Suprapubic skin (tissue), 4 donors: ENCODE results near the gene PLXNB1.

Experiments used
- POLR2A ChIP-seq, 2 donors: fragments of 450-650 bp; IDR thresholded peaks; one replicate each; pipeline ENCODE4 v1.6.1; 2017; ENCODE audit warnings: antibody characterized with exemption in 2 of 2, mild to moderate bottlenecking in 2 of 2, moderate library complexity in 2 of 2
- POLR2AphosphoS5 ChIP-seq, 3 donors: sonication (generic); formaldehyde crosslinking; IDR thresholded peaks; one replicate each; pipeline ENCODE4 v1.6.1; 2017; ENCODE audit warnings: antibody characterized with exemption in 3 of 3
- TF ChIP-seq, protein P1 (sequence below), 2 donors: fragments of 200-600 bp in 1 of 2; fragments of 450-650 bp in 1 of 2; sonication (generic) in 1 of 2; IDR thresholded peaks; one replicate each; pipeline ENCODE4 v1.5.1; 2016 to 2019; ENCODE audit warnings: antibody characterized with exemption in 2 of 2, mild to moderate bottlenecking in 1 of 2, moderate library complexity in 1 of 2

DNA sequence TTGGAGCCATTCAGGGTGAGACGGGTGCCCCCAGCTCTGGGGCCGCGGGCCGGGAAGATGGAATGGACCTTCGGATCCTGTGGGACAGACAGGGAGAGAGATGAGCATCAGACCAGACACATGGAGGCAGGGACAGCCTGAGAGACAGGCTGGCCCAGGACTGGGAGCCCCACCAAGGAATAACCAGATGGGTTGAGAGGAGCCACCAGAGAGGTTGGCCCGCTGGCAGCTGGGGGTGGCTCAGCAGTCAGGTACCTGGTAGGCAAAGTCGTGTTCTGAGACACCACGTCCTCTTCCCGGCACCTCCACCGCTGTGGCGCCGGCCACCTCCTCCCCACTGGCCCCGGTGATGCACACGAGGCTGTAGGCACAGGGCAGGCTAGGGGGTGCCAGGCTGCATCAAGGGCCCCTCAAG lies 13.8 kb downstream of the PLXNB1 start:
- TF ChIP-seq, protein P1, sequence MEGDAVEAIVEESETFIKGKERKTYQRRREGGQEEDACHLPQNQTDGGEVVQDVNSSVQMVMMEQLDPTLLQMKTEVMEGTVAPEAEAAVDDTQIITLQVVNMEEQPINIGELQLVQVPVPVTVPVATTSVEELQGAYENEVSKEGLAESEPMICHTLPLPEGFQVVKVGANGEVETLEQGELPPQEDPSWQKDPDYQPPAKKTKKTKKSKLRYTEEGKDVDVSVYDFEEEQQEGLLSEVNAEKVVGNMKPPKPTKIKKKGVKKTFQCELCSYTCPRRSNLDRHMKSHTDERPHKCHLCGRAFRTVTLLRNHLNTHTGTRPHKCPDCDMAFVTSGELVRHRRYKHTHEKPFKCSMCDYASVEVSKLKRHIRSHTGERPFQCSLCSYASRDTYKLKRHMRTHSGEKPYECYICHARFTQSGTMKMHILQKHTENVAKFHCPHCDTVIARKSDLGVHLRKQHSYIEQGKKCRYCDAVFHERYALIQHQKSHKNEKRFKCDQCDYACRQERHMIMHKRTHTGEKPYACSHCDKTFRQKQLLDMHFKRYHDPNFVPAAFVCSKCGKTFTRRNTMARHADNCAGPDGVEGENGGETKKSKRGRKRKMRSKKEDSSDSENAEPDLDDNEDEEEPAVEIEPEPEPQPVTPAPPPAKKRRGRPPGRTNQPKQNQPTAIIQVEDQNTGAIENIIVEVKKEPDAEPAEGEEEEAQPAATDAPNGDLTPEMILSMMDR (IDR thresholded peaks at IDR 0.05): no peak
- TF ChIP-seq POLR2A (IDR thresholded peaks at IDR 0.05) (no peak), POLR2AphosphoS5 (IDR thresholded peaks at IDR 0.05) (no peak)
